B cell (primary cell): Measurements from ENCODE around the gene THBD.

Experiments
- CTCF ChIP-seq: fragments of 200-600 bp; IDR thresholded peaks from one replicate; pipeline ENCODE4 v1.8.0; 2022; ENCODE audit warnings: antibody characterized with exemption, mild to moderate bottlenecking
- EZH2 ChIP-seq: IDR thresholded peaks from 2 replicates; pipeline ENCODE4 v1.6.1; 2012; ENCODE audit warnings: borderline replicate concordance, low read depth, mild to moderate bottlenecking, moderate library complexity, low read length; ENCODE audit not compliant: insufficient read depth, poor library complexity, severe bottlenecking

- TF ChIP-seq CTCF (no peak), EZH2 (no peak)
Observed at GRCh38 chr20:23017516-23017915, 32.0 kb downstream of the THBD start.
